Measurements from ENCODE around the gene PITRM1. TPM values are rescaled to one million over a fixed set of nuclear protein-coding genes. Genes with fewer than 3 reads are reported as not detected.

Gene PITRM1
- total RNA-seq, 4 donors from 2014 or later: 73.1 to 109 (median 81.8) TPM

DNA sequence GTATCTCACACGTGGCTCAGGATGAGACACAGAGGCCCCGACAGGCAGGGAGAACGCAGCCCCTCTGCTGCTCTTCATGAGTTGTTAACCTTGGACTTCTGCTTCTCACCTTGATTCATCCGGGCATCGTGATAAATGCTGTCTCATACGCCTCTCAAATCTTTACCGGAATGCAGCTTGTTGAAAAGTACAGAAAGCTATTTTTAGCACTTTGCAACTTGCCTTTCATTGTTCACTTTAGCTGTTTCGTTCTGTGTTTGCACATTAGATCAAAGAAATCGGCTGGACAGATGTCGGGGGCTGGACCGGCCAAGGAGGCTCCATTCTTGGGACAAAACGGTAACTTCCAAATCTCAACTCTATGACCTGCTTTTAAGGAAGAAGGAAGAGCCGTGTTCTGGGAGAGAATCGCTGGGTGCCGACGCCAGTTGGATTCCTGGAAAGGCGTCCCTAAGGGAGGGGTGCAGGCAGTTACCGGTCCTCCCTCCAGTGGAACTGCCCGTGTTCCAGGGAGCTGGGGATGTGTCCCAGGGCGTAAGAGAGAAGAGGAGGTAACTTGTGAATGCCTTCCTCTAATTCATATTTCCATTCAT lies 56.0 kb downstream of the PITRM1 start:
- TF ChIP-seq, protein P1, sequence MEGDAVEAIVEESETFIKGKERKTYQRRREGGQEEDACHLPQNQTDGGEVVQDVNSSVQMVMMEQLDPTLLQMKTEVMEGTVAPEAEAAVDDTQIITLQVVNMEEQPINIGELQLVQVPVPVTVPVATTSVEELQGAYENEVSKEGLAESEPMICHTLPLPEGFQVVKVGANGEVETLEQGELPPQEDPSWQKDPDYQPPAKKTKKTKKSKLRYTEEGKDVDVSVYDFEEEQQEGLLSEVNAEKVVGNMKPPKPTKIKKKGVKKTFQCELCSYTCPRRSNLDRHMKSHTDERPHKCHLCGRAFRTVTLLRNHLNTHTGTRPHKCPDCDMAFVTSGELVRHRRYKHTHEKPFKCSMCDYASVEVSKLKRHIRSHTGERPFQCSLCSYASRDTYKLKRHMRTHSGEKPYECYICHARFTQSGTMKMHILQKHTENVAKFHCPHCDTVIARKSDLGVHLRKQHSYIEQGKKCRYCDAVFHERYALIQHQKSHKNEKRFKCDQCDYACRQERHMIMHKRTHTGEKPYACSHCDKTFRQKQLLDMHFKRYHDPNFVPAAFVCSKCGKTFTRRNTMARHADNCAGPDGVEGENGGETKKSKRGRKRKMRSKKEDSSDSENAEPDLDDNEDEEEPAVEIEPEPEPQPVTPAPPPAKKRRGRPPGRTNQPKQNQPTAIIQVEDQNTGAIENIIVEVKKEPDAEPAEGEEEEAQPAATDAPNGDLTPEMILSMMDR (IDR thresholded peaks at IDR 0.05; ENCODE audit: low read depth): no peak

- TF ChIP-seq, protein P1 (IDR thresholded peaks at IDR 0.05; ENCODE audit: low read depth): no peak
These were observed 56.9 kb downstream of the PITRM1 start for GRCh38 chr10:3115685-3116084.

DNA sequence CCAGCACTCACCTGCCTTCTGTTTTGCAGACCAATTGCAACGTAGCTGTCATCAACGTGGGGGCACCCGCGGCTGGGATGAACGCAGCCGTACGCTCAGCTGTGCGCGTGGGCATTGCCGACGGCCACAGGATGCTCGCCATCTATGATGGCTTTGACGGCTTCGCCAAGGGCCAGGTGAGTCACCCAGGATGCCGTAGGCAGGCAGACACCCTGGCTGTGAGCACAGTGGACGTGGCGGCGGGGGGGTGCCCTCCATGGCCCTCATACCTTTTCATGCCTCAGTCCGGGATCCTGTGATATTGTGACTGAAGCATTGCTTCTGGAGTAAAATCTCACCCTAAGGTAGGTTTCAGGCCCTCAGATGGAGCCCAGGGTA lies 59.2 kb downstream of the PITRM1 start:
- TF ChIP-seq, protein P1 (IDR thresholded peaks at IDR 0.05; ENCODE audit: low read depth): no peak

DNA sequence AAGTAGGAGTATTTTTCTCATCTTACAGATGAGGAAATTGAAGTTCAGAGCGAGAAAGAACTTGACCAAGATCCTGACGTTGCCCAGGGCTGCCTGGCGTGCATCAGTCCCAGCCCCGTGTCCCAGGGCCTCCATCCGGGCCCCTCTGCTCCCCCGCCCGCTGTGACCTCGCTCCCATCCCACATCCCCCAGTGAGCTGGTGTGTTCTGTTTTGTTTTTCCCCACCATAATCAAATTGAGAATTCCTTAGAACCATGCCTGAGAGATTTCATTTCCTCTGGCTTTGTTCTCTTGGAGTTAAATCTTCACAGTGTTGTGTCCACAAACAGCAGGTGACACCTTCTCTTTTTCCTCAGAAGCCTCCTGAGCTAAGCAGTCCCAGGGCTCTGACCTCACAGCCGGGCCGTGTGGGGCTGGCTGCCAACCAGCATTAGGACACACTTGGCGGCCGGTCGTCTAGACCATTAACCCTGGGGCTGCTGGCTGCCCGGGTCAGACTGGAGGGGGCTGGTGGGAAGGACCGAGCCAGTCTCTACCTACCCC lies 60.9 kb downstream of the PITRM1 start:
- TF ChIP-seq, protein P1 (IDR thresholded peaks at IDR 0.05; ENCODE audit: low read depth): no peak

DNA sequence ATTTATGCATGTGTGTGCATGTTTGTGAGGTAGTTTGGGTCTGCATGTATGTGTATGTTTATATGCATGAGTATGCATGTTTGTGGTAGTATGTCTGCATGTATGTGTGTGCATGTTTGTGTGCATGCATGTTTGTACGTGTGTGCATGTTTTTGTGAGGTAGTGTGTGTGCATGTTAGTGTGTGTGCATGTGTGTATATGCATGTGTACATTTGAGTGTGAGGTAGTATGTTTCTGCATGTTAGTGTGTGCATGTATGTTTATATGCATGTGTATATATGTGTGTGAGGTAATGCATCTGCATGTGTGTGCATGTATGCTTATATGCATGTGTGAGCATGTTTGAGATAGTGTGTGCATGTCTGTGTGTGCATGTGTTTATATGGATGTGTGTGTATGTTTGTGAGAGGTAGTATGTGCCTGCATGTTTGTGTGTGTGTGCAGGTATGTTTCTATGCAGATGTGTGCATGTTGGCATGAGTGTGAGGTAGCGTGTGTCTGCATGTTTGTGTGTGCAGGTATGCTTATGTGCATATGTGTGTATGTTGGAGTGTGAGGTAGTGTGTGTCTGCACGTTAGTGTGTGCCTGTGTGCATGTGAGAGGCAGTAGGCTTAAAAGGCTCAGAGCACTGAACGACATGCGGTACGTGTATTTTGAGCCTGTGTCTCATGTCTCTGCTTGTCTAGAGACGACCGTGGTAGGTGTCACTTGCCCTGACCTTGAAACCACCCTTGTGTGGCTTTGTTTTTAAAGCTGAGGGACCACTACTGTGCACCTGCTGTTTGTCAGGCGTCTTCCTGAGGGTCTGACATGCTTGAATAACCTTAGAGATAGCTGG lies 61.6 kb downstream of the PITRM1 start:
- TF ChIP-seq, protein P1 (IDR thresholded peaks at IDR 0.05; ENCODE audit: low read depth): no peak

DNA sequence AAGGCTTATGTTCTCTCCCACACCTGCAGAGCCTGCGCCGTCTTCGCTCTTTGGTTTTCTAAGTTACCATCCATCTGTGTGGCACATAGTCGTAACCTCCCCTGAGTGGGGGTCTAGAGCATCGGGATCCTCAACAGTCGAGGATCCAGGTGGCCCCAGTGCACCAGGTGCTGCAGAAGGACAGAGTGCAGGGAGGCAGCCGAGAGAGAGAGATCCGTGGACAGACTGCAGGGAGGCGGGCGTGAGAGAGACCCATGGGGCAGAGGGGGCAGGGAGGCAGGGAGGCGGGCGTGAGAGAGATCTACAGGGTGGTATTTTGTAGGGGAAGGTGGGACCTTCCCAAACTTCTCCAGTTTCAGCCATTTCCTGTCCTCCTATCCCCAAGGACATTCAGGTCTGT lies 62.9 kb downstream of the PITRM1 start:
- TF ChIP-seq, protein P1 (IDR thresholded peaks at IDR 0.05; ENCODE audit: low read depth): no peak

DNA sequence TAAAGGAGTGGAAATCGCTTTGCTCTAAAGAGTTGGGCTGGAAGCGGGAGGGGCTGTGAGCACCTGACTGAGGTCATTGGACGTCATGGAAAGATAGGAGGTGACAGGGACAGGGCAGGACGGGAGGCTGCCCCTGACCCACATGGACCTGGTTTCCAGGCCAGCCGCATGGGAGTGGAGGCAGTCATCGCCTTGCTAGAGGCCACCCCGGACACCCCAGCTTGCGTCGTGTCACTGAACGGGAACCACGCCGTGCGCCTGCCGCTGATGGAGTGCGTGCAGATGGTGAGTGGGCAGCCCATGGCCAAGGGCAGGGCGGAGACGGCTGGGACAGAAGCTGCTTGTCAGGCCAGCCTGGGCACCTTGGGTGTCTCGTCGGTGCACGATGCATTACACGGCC lies 63.4 kb downstream of the PITRM1 start:
- TF ChIP-seq, protein P1 (IDR thresholded peaks at IDR 0.05; ENCODE audit: low read depth): no peak
